Measurements from ENCODE around the gene RIOX2.

Gene RIOX2

DNA sequence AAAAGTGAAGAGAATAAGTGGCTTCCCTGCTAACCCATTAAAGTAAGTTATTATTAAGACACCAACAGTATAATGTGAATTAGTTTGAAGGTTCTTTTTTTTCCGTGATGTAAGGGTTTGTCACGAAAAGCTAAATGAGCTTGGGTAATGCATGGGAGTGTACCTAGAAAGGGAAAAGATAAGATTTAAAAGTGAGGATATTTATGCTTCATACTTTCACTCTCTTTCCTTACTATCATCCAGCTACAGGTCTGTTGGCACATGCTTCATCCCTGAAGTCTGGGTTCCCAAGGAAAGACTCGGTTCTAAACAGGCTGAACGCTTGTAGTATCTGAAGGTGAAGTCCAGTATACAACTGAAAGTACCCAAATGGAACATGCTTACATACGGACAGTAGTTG lies 26.9 kb upstream of the RIOX2 start:
- no peak overlapping the region for H3K4me3 ChIP-seq (ENCODE audit: low read depth, low read length)
- TF ChIP-seq, protein P1, sequence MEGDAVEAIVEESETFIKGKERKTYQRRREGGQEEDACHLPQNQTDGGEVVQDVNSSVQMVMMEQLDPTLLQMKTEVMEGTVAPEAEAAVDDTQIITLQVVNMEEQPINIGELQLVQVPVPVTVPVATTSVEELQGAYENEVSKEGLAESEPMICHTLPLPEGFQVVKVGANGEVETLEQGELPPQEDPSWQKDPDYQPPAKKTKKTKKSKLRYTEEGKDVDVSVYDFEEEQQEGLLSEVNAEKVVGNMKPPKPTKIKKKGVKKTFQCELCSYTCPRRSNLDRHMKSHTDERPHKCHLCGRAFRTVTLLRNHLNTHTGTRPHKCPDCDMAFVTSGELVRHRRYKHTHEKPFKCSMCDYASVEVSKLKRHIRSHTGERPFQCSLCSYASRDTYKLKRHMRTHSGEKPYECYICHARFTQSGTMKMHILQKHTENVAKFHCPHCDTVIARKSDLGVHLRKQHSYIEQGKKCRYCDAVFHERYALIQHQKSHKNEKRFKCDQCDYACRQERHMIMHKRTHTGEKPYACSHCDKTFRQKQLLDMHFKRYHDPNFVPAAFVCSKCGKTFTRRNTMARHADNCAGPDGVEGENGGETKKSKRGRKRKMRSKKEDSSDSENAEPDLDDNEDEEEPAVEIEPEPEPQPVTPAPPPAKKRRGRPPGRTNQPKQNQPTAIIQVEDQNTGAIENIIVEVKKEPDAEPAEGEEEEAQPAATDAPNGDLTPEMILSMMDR (IDR thresholded peaks at IDR 0.05; ENCODE audit: low read depth, low read length): no peak

DNA sequence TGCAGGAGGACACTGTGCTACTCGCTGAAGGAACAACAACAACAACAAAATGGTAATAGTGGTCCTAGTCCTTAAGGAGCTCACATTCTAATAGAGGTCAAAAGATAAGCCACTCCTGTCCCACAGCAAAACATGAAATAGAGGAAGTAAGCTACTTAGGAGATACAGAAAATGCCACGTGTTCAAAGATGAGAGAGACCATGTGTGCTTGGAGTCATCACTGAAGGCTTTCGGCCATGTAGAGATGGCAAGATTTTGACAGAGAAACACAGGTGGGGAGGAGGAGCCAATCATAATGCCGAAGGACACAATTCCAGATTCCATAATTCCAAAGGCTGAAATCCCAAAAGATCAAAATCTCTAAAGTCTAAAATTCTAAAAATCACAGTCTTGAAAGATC lies 24.8 kb upstream of the RIOX2 start:
- TF ChIP-seq, protein P1 (IDR thresholded peaks at IDR 0.05; ENCODE audit: low read depth, low read length): no peak
- H3K4me3 ChIP-seq (ENCODE audit: low read depth, low read length): no peak overlapping the region

DNA sequence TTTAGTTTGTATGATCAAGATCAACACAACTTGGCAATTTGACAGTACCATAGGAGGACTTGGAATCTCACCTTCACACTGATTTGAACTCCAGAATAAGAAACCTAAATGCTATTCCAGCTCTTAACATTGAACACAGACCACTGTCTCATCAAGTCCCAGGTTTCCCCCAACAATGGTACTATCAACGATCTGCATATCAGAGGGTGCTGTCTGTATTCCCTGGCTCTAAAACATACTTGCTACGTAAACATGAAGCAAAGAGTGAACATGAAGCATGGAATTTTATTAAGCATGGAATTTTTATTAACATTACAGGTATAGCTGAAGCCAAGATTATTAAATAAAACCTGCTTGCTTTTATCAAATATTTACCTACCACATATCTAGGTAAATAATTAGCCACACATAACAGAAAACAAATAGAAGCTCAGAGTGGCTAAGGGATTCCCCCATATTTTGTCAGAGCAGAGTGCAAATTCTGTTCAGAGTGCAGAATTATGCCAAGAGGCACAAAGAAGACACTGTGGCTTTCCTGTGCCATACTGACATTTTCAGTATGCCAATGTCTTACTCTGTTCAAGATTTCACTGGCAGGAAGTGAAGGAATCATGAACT lies 22.2 kb upstream of the RIOX2 start:
- no peak overlapping the region for H3K4me3 ChIP-seq (ENCODE audit: low read depth, low read length)
- TF ChIP-seq, protein P1 (IDR thresholded peaks at IDR 0.05; ENCODE audit: low read depth, low read length): no peak

DNA sequence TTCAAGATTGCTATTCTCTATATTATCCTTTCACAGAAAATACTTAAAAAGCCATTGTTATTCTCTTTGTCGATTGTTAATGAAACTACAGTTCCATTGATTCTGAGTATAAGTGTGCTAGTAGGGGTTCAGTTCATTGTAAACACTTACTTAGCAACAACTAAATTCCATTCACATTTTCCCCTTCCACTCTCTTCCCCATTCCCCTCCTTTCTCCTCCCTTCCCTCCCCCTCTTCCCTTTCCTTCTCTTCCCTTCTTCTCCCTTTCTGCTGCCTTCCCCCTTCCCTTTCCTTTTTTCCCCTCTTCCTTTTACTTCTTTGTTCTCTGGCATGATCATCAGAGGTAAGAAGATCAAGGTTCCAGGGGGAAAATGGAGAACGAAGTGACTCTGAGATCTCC lies 21.3 kb upstream of the RIOX2 start:
- TF ChIP-seq, protein P1 (IDR thresholded peaks at IDR 0.05; ENCODE audit: low read depth, low read length): no peak
- H3K4me3 ChIP-seq (ENCODE audit: low read depth, low read length): no peak overlapping the region

DNA sequence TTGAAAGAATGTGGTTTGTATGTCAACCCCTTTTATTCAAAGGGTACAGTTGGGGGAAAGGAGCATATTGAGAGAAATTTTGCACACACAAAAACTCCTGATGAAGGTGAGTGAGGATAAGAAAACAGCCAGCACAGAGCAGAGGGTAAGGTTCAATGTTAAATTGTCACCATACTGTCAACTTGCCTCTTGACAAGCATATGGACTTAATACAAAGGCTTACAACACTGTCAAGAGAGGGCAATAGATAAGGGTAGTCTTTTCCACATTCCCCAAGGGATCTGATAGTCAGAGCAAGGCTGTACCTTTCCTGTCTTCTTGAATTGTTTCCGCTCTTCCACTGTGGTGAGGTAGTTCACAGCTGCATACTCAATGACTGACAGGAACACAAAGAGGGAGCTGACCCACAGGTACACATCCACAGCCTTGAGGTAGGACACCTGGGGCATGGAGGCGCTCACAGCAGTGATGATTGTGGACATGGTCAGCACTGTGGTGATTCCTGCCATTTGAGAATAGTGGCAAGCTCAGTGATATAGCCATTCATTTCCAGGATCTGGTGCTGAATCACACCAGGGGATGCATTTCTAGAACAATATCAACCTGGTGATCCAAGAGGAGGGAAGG lies 20.4 kb upstream of the RIOX2 start:
- TF ChIP-seq, protein P1 (IDR thresholded peaks at IDR 0.05; ENCODE audit: low read depth, low read length): no peak
- no peak overlapping the region for H3K4me3 ChIP-seq (ENCODE audit: low read depth, low read length)

DNA sequence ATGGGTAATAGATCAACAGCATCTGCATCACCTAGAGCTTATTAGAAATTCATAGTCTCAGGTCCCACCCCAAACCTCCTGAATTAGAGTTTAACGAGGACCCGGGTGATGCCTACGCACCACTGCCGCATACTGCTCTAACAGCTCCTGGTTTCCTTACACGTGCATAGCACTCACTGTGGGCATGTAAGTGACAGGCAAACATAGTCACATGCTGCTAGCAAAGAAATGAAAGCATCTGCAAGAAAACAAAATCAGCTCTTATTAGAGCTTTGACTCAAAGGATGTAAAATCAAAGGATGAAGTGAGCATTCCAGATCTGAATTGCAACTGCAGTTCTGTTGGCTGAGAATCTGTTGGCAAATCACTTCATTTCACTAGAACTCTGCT lies 19.1 kb upstream of the RIOX2 start:
- TF ChIP-seq, protein P1 (IDR thresholded peaks at IDR 0.05; ENCODE audit: low read depth, low read length): no peak
- no peak overlapping the region for H3K4me3 ChIP-seq (ENCODE audit: low read depth, low read length)

DNA sequence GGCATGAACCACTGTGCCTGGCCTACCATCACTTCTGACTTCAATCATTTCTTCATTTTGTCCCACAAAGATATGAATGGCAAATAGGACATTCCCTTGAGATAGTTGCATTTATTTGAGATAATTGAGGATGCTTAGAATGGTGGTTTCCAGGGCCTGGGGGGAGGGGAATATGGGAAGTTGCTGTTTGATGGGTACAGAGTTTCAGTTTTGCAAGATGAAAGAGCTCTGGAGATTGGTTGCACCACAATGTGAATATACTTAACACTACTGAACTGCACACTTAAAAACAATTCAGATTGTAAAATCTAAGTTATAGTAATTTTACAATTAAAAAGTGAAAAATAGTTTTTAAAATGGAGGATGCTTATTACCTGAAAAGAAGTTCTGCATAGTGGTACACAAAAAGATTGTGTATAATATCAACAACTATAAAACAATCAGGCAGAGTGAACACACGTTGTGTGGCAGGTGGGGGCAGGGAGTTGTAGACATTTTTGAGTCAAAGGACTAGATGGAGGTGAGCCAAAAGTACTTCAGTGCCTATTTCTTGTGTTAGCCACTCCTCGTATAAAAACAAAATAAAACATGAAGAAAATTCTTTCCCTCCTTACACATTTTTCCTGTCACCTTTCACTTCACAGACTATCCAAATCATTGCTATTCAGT lies 18.5 kb upstream of the RIOX2 start:
- TF ChIP-seq, protein P1 (IDR thresholded peaks at IDR 0.05; ENCODE audit: low read depth, low read length): no peak
- no peak overlapping the region for H3K4me3 ChIP-seq (ENCODE audit: low read depth, low read length)

All from WI38 (cell line).